MM.1S (cell line): Measurements from ENCODE around the gene MAD1L1.

ENCODE experiments used
- DNase-seq: peaks from one replicate; pipeline ENCODE4 v3.0.0-alpha.2; 2015
- H2AFZ ChIP-seq: fragments of 300-600 bp; sonication (generic); 2 replicates; pipeline ENCODE4 v1.6.0; 2016; ENCODE audit warnings: antibody characterized with exemption, low read length
- H3F3A ChIP-seq: fragments of 300-600 bp; sonication (generic); 2 replicates; pipeline ENCODE4 v1.6.1; 2016; ENCODE audit warnings: mild to moderate bottlenecking, antibody characterized with exemption, low read length, moderate library complexity, mixed read lengths; ENCODE audit not compliant: insufficient read depth
- H3K27ac ChIP-seq: fragments of 300-600 bp; sonication (generic); 2 replicates; pipeline ENCODE4 v1.5.1; 2016; ENCODE audit warnings: mild to moderate bottlenecking, low read length
- H3K27me3 ChIP-seq: fragments of 300-600 bp; sonication (generic); replicated peaks from 2 replicates; pipeline ENCODE4 v1.6.0; 2016; ENCODE audit warnings: low read length; ENCODE audit not compliant: insufficient read depth
- H3K36me3 ChIP-seq: fragments of 300-600 bp; sonication (generic); replicated peaks from 2 replicates; pipeline ENCODE4 v1.6.1; 2016; ENCODE audit warnings: mild to moderate bottlenecking, low read length, mixed read lengths; ENCODE audit not compliant: insufficient read depth
- H3K4me1 ChIP-seq: fragments of 300-600 bp; sonication (generic); 2 replicates; pipeline ENCODE4 v1.6.1; 2016; ENCODE audit warnings: low read length, mixed read lengths
- H3K4me2 ChIP-seq: fragments of 300-600 bp; sonication (generic); 2 replicates; pipeline ENCODE4 v1.6.0; 2016; ENCODE audit warnings: low read depth, low read length
- H3K4me3 ChIP-seq: fragments of 300-600 bp; sonication (generic); 2 replicates; pipeline ENCODE4 v1.5.1; 2016; ENCODE audit warnings: low read length, mixed read lengths
- H3K79me2 ChIP-seq: fragments of 300-600 bp; sonication (generic); 2 replicates; pipeline ENCODE4 v1.6.1; 2016; ENCODE audit warnings: mixed run types, low read length, mixed read lengths
- H3K9ac ChIP-seq: fragments of 300-600 bp; sonication (generic); 2 replicates; pipeline ENCODE4 v1.6.1; 2016; ENCODE audit warnings: low read length, mixed read lengths
- H3K9me2 ChIP-seq: fragments of 300-600 bp; sonication (generic); replicated peaks from 2 replicates; pipeline ENCODE4 v1.6.1; 2016; ENCODE audit warnings: mild to moderate bottlenecking, low read length, mixed read lengths; ENCODE audit not compliant: insufficient read depth
- H3K9me3 ChIP-seq: fragments of 300-600 bp; sonication (generic); replicated peaks from 2 replicates; pipeline ENCODE4 v1.6.1; 2016; ENCODE audit warnings: mild to moderate bottlenecking, low read length, mixed read lengths; ENCODE audit not compliant: insufficient read depth
- H4K20me1 ChIP-seq: fragments of 300-600 bp; sonication (generic); 2 replicates; pipeline ENCODE4 v1.6.1; 2016; ENCODE audit warnings: mild to moderate bottlenecking, low read length, moderate library complexity, mixed read lengths; ENCODE audit not compliant: insufficient read depth
- CTCF ChIP-seq: fragments of 300-600 bp; sonication (generic); IDR thresholded peaks from 2 replicates; pipeline ENCODE4 v1.5.1; 2016; ENCODE audit warnings: antibody characterized with exemption, low read length, mixed read lengths
- EZH2 ChIP-seq: fragments of 300-600 bp; sonication (generic); optimal IDR thresholded peaks from 2 replicates; pipeline ENCODE3; 2017; ENCODE audit warnings: low read depth, mild to moderate bottlenecking, antibody characterized with exemption, low read length, mixed read lengths
- EZH2phosphoT487 ChIP-seq: fragments of 300-600 bp; sonication (generic); IDR thresholded peaks from 2 replicates; pipeline ENCODE4 v1.6.1; 2018; ENCODE audit warnings: antibody characterized with exemption, low read length

The MAD1L1 gene

GRCh38 chr7:2175091-2175490, 57.7 kb downstream of the MAD1L1 start:
- H3K79me2 ChIP-seq = no peaks in the 10 kb centered on the region
- no peaks in the 10 kb centered on the region for H3K9me2 ChIP-seq
- H3K4me2 ChIP-seq = no peak overlapping the region
- H3K36me3 ChIP-seq = no peaks in the 10 kb centered on the region
- H3K9me3 ChIP-seq = no peaks in the 10 kb centered on the region
- H3K9ac ChIP-seq = no peak overlapping the region
- no peak overlapping the region for H3K27ac ChIP-seq
- no peaks in the 10 kb centered on the region for H4K20me1 ChIP-seq
- no peaks in the 10 kb centered on the region for H3K4me1 ChIP-seq
- no peak for TF ChIP-seq EZH2phosphoT487
- no peak for TF ChIP-seq CTCF
- TF ChIP-seq EZH2 = no peak
- DNase-seq = no peak
- no peaks in the 10 kb centered on the region for H3K27me3 ChIP-seq
- no peak overlapping the region for H3K4me3 ChIP-seq
- H3F3A ChIP-seq = no peaks in the 10 kb centered on the region
- H2AFZ ChIP-seq = no peak overlapping the region

- Histone ChIP-seq H3K79me2 (no peaks in the 10 kb centered on the region), H3K4me1 (no peaks in the 10 kb centered on the region), H3K9me2 (no peaks in the 10 kb centered on the region), H3F3A (no peaks in the 10 kb centered on the region), H3K4me3 (no peak overlapping the region), H3K9me3 (no peaks in the 10 kb centered on the region), H3K27me3 (no peaks in the 10 kb centered on the region), H3K36me3 (no peaks in the 10 kb centered on the region), H3K9ac (no peak overlapping the region), H3K4me2 (no peak overlapping the region), H4K20me1 (no peaks in the 10 kb centered on the region), H2AFZ (no peak overlapping the region), H3K27ac (no peak overlapping the region)
- no peak for DNase-seq
- TF ChIP-seq CTCF = no peak
- no peak for TF ChIP-seq EZH2
- no peak for TF ChIP-seq EZH2phosphoT487
These were observed 59.4 kb downstream of the MAD1L1 start for GRCh38 chr7:2173189-2173827.

GRCh38 chr7:2172311-2173188, 60.2 kb downstream of the MAD1L1 start:
- no peaks in the 10 kb centered on the region for H3K36me3 ChIP-seq
- H3K4me2 ChIP-seq = no peak overlapping the region
- no peak overlapping the region for H3K4me3 ChIP-seq

More at GRCh38 chr7:2172311-2173188, 60.2 kb downstream of the MAD1L1 start:
- no peak overlapping the region for H2AFZ ChIP-seq
- DNase-seq = no peak
- H4K20me1 ChIP-seq = no peaks in the 10 kb centered on the region
- H3F3A ChIP-seq = no peaks in the 10 kb centered on the region
- no peaks in the 10 kb centered on the region for H3K79me2 ChIP-seq
- no peaks in the 10 kb centered on the region for H3K9me2 ChIP-seq
- H3K9me3 ChIP-seq = no peaks in the 10 kb centered on the region
- no peak overlapping the region for H3K27ac ChIP-seq
- H3K9ac ChIP-seq = no peak overlapping the region
- no peaks in the 10 kb centered on the region for H3K4me1 ChIP-seq
- no peaks in the 10 kb centered on the region for H3K27me3 ChIP-seq
- TF ChIP-seq EZH2phosphoT487 (no peak), CTCF (no peak), EZH2 (no peak)
